Stimulated activated CD4-positive, alpha-beta T cell treated with anti-CD3 and anti-CD28 coated beads, Interleukin-1b, Interleukin-23, amount 100 ng/mL, for 24 hours (primary cell): ENCODE data around the gene ABHD6.
"Not testable (repeated sequence)": the region's sequence is repeated elsewhere in the genome, so short reads cannot be mapped to it uniquely, and the experiment has no call there.

Experiments used
- DNase-seq, 4 experiments: peaks; one replicate each; pipeline ENCODE4 v3.0.0-alpha.2; 2020; ENCODE audit warnings: low read depth in 4 of 4, low spot score in 1 of 4

The ABHD6 gene

GRCh38 chr3:58241306-58242044 lies 3.9 kb downstream of the ABHD6 start:
- DNase-seq: no peak

GRCh38 chr3:58242340-58242739 lies 4.7 kb downstream of the ABHD6 start:
- no peak for DNase-seq

- not testable (repeated sequence) for DNase-seq
Observed at GRCh38 chr3:58242860-58243259, 5.3 kb downstream of the ABHD6 start.

- DNase-seq: no peak
Observed at GRCh38 chr3:58243976-58244585, 6.5 kb downstream of the ABHD6 start.

- DNase-seq: no peak
Observed at GRCh38 chr3:58246148-58247047, 8.8 kb downstream of the ABHD6 start.

- DNase-seq: no peak
Observed at GRCh38 chr3:58249358-58250092, 11.9 kb downstream of the ABHD6 start.

GRCh38 chr3:58250093-58250707 lies 12.6 kb downstream of the ABHD6 start:
- no peak for DNase-seq

- DNase-seq: no peak
Observed at GRCh38 chr3:58251631-58252035, 14.0 kb downstream of the ABHD6 start.

- DNase-seq: no peak
Observed at GRCh38 chr3:58254144-58254543, 16.6 kb downstream of the ABHD6 start.

- DNase-seq: no peak
Observed at GRCh38 chr3:58256061-58256460, 18.5 kb downstream of the ABHD6 start.

GRCh38 chr3:58256511-58256910 lies 18.9 kb downstream of the ABHD6 start:
- no peak for DNase-seq

- DNase-seq: no peak
Observed at GRCh38 chr3:58258392-58259055, 20.9 kb downstream of the ABHD6 start.

GRCh38 chr3:58260261-58260731 lies 22.7 kb downstream of the ABHD6 start:
- no peak for DNase-seq

GRCh38 chr3:58260733-58261132 lies 23.1 kb downstream of the ABHD6 start:
- DNase-seq: no peak

GRCh38 chr3:58261954-58262666 lies 24.5 kb downstream of the ABHD6 start:
- DNase-seq: no peak

- DNase-seq: no peak
Observed at GRCh38 chr3:58266577-58266976, 29.0 kb downstream of the ABHD6 start.

- not testable (repeated sequence) for DNase-seq
Observed at GRCh38 chr3:58267543-58267942, 30.0 kb downstream of the ABHD6 start.

GRCh38 chr3:58269356-58269755 lies 31.8 kb downstream of the ABHD6 start:
- DNase-seq: no peak

- DNase-seq: no peak
Observed at GRCh38 chr3:58270485-58270884, 32.9 kb downstream of the ABHD6 start.
